Brain microvascular endothelial cell (primary cell): ENCODE results near the gene RPN2.

ENCODE experiments used
- DNase-seq: peaks from one replicate; pipeline ENCODE4 v3.0.0-alpha.2; 2020
- H3K27ac ChIP-seq: fragments of 250-450 bp; sonication (Bioruptor Pico); 2 replicates; pipeline ENCODE4 v1.5.1; 2020; ENCODE audit warnings: mild to moderate bottlenecking, moderate library complexity
- H3K27me3 ChIP-seq: fragments of 250-450 bp; sonication (Bioruptor Pico); replicated peaks from 2 replicates; pipeline ENCODE4 v1.5.1; 2020; ENCODE audit warnings: mild to moderate bottlenecking
- H3K36me3 ChIP-seq: fragments of 250-450 bp; sonication (Bioruptor Pico); replicated peaks from 2 replicates; pipeline ENCODE4 v1.5.1; 2020; ENCODE audit warnings: mild to moderate bottlenecking
- H3K4me3 ChIP-seq: 2 replicates; pipeline ENCODE4 v1.5.1; 2011; ENCODE audit warnings: low read depth, mild to moderate bottlenecking, control low read depth, low read length, moderate library complexity
- CTCF ChIP-seq: IDR thresholded peaks from 2 replicates; pipeline ENCODE4 v1.5.1; 2011; ENCODE audit warnings: low read depth, mild to moderate bottlenecking, moderate library complexity, low read length, control low read depth, inconsistent platforms; ENCODE audit errors: missing control alignments
- in situ Hi-C: cut with HindIII; loops from 2 replicates; pipeline ENCODE4 v1.10.0; 2017; ENCODE audit warnings: low sequenced_read_pairs, low pct_ligation_motif_present

Gene RPN2

GRCh38 chr20:37226889-37227288 lies 47.8 kb downstream of the RPN2 start:
- no peaks in the 10 kb centered on the region for H3K27me3 ChIP-seq
- no peak for DNase-seq
- H3K4me3 ChIP-seq, result no peak overlapping the region
- in situ Hi-C loops, result no loop called here
- H3K27ac ChIP-seq, result no peak overlapping the region
- peaks cover 71% of the 10 kb centered on the region for H3K36me3 ChIP-seq
- TF ChIP-seq CTCF, result no peak

- peaks cover 81% of the 10 kb centered on the region for H3K36me3 ChIP-seq
- H3K27ac ChIP-seq, result no peak overlapping the region
- no peak for TF ChIP-seq CTCF
- in situ Hi-C loops, result no loop called here
- no peak overlapping the region for H3K4me3 ChIP-seq
- no peaks in the 10 kb centered on the region for H3K27me3 ChIP-seq
- no peak for DNase-seq
Measured at GRCh38 chr20:37228082-37228481, 49.0 kb downstream of the RPN2 start.

GRCh38 chr20:37228656-37229055 lies 49.5 kb downstream of the RPN2 start:
- no peak for TF ChIP-seq CTCF
- Histone ChIP-seq H3K36me3 (peaks cover 84% of the 10 kb centered on the region), H3K27me3 (no peaks in the 10 kb centered on the region), H3K27ac (no peak overlapping the region), H3K4me3 (no peak overlapping the region)
- DNase-seq, result no peak
- in situ Hi-C loops, result no loop called here

- Histone ChIP-seq H3K27me3 (no peaks in the 10 kb centered on the region), H3K27ac (no peak overlapping the region), H3K36me3 (peaks cover 84% of the 10 kb centered on the region), H3K4me3 (no peak overlapping the region)
- in situ Hi-C loops, result no loop called here
- TF ChIP-seq CTCF, result no peak
- no peak for DNase-seq
Measured at GRCh38 chr20:37229357-37229756, 50.2 kb downstream of the RPN2 start.

- TF ChIP-seq CTCF, result no peak
- peaks cover 84% of the 10 kb centered on the region for H3K36me3 ChIP-seq
- DNase-seq, result no peak
- in situ Hi-C loops, result no loop called here
- H3K27ac ChIP-seq, result no peak overlapping the region
- H3K27me3 ChIP-seq, result no peaks in the 10 kb centered on the region
- no peak overlapping the region for H3K4me3 ChIP-seq
Measured at GRCh38 chr20:37230200-37230599, 51.1 kb downstream of the RPN2 start.

- Histone ChIP-seq H3K27ac (no peak overlapping the region), H3K27me3 (no peaks in the 10 kb centered on the region), H3K36me3 (peaks cover 83% of the 10 kb centered on the region), H3K4me3 (no peak overlapping the region)
- DNase-seq, result no peak
- in situ Hi-C loops, result no loop called here
- TF ChIP-seq CTCF, result no peak
Measured at GRCh38 chr20:37231947-37232630, 53.0 kb downstream of the RPN2 start.
